GM12892 (cell line): ENCODE measurements around the gene NPAS3.

Source experiments
- POLR2A ChIP-seq: IDR thresholded peaks from 2 replicates; pipeline ENCODE4 v1.6.1; 2011; ENCODE audit warnings: low read depth, low read length, control low read depth
- POLR2AphosphoS5 ChIP-seq: IDR thresholded peaks from 2 replicates; pipeline ENCODE4 v1.6.1; 2011; ENCODE audit warnings: low read depth, low read length, control low read depth
- TAF1 ChIP-seq: IDR thresholded peaks from 2 replicates; pipeline ENCODE4 v1.6.1; 2011; ENCODE audit warnings: low read depth, mild to moderate bottlenecking, control low read depth, low read length, borderline replicate concordance

DNA sequence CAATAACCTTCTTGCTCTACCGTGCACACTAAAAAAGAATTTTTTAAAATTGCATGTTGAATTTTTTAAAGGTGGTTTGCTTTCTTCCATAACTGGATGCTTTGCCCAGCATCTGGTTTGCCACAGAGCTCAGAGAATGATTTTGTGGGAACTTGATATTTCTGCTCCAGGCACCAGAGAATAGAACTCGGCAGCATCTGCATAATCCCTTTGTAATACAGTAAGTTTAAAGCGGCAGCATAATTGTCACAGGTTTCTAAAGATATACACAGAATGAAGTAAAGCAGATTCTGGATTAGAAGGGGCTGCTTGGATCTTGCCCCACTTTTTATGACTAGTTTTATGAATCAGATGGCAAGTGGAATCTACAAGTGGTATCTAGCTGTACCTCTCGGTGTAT is 352.0 kb downstream of the NPAS3 start:
- no peak for TF ChIP-seq POLR2A
- TF ChIP-seq POLR2AphosphoS5: no peak
- no peak for TF ChIP-seq TAF1
